ENCODE measurements around the gene KCNJ6. TPM values are rescaled to one million over a fixed set of nuclear protein-coding genes. Genes with fewer than 3 reads are reported as not detected.

Gene KCNJ6
- total RNA-seq, 1 donor from 2014 or later: 0.64 TPM

DNA sequence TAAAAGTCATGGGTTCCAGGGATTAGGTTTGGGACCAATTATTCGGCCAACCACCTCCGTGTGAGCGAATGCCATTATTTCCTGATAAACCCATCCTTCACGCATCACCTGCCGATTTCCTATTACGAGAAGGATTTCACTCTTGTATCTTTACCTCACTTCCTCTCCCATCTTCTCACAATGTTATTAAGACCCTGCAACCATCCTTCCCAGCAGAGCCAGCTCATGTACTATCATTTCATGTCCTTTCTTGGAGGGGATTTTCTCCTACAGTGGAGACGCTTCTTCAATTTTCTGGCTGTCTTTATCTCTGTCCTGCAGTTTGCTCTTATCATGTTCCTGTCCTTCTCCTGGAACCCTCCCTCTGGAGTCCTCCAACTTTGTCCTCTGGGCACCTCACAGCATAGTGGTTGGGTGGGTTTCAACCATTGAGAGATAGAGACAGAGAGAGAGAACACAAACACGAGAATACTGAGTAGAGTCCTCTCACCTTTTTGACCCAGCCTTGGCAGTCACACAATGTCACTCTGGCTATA, 357.5 kb downstream of the KCNJ6 start:
- Histone ChIP-seq H3K27me3 (no peaks in the 10 kb centered on the region), H3K9me3 (no peaks in the 10 kb centered on the region), H3K36me3 (no peaks in the 10 kb centered on the region), H3K27ac (no peak overlapping the region), H3K4me1 (peaks cover 0 to 4% of the 10 kb centered on the region in 2 donors), H3K4me3 (no peak overlapping the region)
- no peak for DNase-seq (ENCODE audit: low spot score in 2 of 2)
- TF ChIP-seq, protein P1, sequence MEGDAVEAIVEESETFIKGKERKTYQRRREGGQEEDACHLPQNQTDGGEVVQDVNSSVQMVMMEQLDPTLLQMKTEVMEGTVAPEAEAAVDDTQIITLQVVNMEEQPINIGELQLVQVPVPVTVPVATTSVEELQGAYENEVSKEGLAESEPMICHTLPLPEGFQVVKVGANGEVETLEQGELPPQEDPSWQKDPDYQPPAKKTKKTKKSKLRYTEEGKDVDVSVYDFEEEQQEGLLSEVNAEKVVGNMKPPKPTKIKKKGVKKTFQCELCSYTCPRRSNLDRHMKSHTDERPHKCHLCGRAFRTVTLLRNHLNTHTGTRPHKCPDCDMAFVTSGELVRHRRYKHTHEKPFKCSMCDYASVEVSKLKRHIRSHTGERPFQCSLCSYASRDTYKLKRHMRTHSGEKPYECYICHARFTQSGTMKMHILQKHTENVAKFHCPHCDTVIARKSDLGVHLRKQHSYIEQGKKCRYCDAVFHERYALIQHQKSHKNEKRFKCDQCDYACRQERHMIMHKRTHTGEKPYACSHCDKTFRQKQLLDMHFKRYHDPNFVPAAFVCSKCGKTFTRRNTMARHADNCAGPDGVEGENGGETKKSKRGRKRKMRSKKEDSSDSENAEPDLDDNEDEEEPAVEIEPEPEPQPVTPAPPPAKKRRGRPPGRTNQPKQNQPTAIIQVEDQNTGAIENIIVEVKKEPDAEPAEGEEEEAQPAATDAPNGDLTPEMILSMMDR (IDR thresholded peaks at IDR 0.05): no peak
- intact Hi-C loops (cut with DNase I): no loop called here

Data from ascending aorta (tissue), 2 donors.